ENCODE measurements around the gene TAPT1.

GRCh38 chr4:16237715-16238114 is 11.4 kb upstream of the TAPT1 start:
- TF ChIP-seq POLR2A (IDR thresholded peaks at IDR 0.05) = no peak
- TF ChIP-seq CTCF (IDR thresholded peaks at IDR 0.05 in 8 of 11, conservative IDR thresholded peaks at IDR 0.05 in 3 of 11) = no peak
- TF ChIP-seq POLR2AphosphoS5 (IDR thresholded peaks at IDR 0.05) = peak in 1 of 3 donors; percentile 59
